GM12878 (cell line): ENCODE measurements around the gene SDK2. TPM values are rescaled to one million over a fixed set of nuclear protein-coding genes. Genes with fewer than 3 reads are reported as not detected.

Source experiments
- ATAC-seq: fragments of 200-7000 bp; cut with Tn5 transposase; 3 replicates; pipeline ENCODE4 v1.9.1; 2020; ENCODE audit warnings: mild to moderate bottlenecking, moderate library complexity
- BruUV-seq: library from RNA; stranded (reverse); fragments of 400-500 nt; replicated peaks from 2 replicates; lab custom pipeline; 2021; lab: Mats Ljungman, UMichigan
- CTCF ChIA-PET: fragments of 300-600 bp; sonication (Branson Sonifier 250); formaldehyde crosslinking; extraction: SDS; loops from one replicate; lab custom pipeline; 2021; ENCODE audit warnings: inconsistent platforms; lab: Yijun Ruan, JAX
- POLR2A ChIA-PET: fragments of 350-600 bp; formaldehyde crosslinking; extraction: SDS; loops from one replicate; lab custom pipeline; 2021; ENCODE audit warnings: inconsistent platforms; lab: Charles Lee
- RAD21 ChIA-PET: fragments of 300-600 bp; sonication (Branson Sonifier 250); formaldehyde crosslinking; loops from one replicate; lab custom pipeline; 2023; ENCODE audit warnings: antibody characterized with exemption; ENCODE audit not compliant: unreplicated experiment; lab: Charles Lee
- SMC1A ChIA-PET: fragments of 300-600 bp; sonication (Branson Sonifier 250); formaldehyde crosslinking; loops from one replicate; lab custom pipeline; 2023; ENCODE audit not compliant: unreplicated experiment, uncharacterized antibody; lab: Charles Lee
- DNase-seq: peaks from one replicate; pipeline ENCODE4 v3.0.0-alpha.2; 2011; ENCODE audit warnings: low read depth, low spot score
- FAIRE-seq: peaks from 3 replicates; lab custom pipeline; 2011; peaks lifted over from hg19 to GRCh38; lab: Jason Lieb, UNC
- H2AFZ ChIP-seq: 2 replicates; pipeline ENCODE4 v1.6.0; 2011; ENCODE audit warnings: low read depth, low read length, control low read depth; ENCODE audit not compliant: control insufficient read depth
- H3K27ac ChIP-seq: 2 replicates; pipeline ENCODE4 v1.5.1; 2011; ENCODE audit warnings: control low read depth; ENCODE audit not compliant: control insufficient read depth, insufficient read depth
- H3K27me3 ChIP-seq, 2 experiments: replicated peaks in 1 of 2; 2 replicates each; pipeline versions ENCODE4 v1.6.0 to v1.6.1; 2011; ENCODE audit warnings: low read length in 1 of 2; ENCODE audit not compliant: control insufficient read depth in 2 of 2, insufficient read depth in 2 of 2
- H3K36me3 ChIP-seq, 2 experiments: 2 replicates each; pipeline ENCODE4 v1.5.1; 2011; ENCODE audit warnings: low read length in 1 of 2; ENCODE audit not compliant: control insufficient read depth in 2 of 2, insufficient read depth in 2 of 2
- H3K4me1 ChIP-seq: 2 replicates; pipeline ENCODE4 v1.6.1; 2011; ENCODE audit warnings: mild to moderate bottlenecking, low read length, moderate library complexity, mixed read lengths; ENCODE audit not compliant: control insufficient read depth, insufficient read depth
- H3K4me2 ChIP-seq: 2 replicates; pipeline ENCODE4 v1.6.0; 2011; ENCODE audit warnings: control low read depth; ENCODE audit not compliant: control insufficient read depth, insufficient read depth
- H3K4me3 ChIP-seq: fragments of 200-600 bp; sonication (generic); 2 replicates; pipeline ENCODE4 v1.5.1; 2016
- H3K79me2 ChIP-seq: 2 replicates; pipeline ENCODE4 v1.6.0; 2011; ENCODE audit warnings: low read length; ENCODE audit not compliant: control insufficient read depth, insufficient read depth
- H3K9ac ChIP-seq: 2 replicates; pipeline ENCODE4 v1.8.0; 2011; ENCODE audit warnings: low read length, control low read depth, mixed read lengths; ENCODE audit not compliant: control insufficient read depth, insufficient read depth
- H3K9me3 ChIP-seq: replicated peaks from 3 replicates; pipeline ENCODE4 v1.5.1; 2011; ENCODE audit warnings: mild to moderate bottlenecking, low read length; ENCODE audit not compliant: control insufficient read depth, insufficient read depth
- H4K20me1 ChIP-seq: 2 replicates; pipeline ENCODE4 v1.6.0; 2011; ENCODE audit not compliant: control insufficient read depth, insufficient read depth
- BHLHE40 ChIP-seq, 2 experiments: fragments of 450-650 bp in 1 of 2; IDR thresholded peaks; 2 replicates each; pipeline ENCODE4 v1.6.1; 2011 to 2017; ENCODE audit warnings: low read depth in 2 of 2, borderline replicate concordance in 1 of 2, improper control_type of control experiment in 1 of 2, low read length in 1 of 2, mild to moderate bottlenecking in 1 of 2
- CREM ChIP-seq: IDR thresholded peaks from 2 replicates; pipeline ENCODE4 v1.6.1; 2014; ENCODE audit warnings: antibody characterized with exemption, low read depth
- DPF2 ChIP-seq: fragments of 450-650 bp; IDR thresholded peaks from 2 replicates; pipeline ENCODE4 v1.6.1; 2017; ENCODE audit warnings: mild to moderate bottlenecking
- EZH2 ChIP-seq: IDR thresholded peaks from 2 replicates; pipeline ENCODE4 v1.6.1; 2012; ENCODE audit warnings: low read depth, mild to moderate bottlenecking, control low read depth, inconsistent platforms, low read length, borderline replicate concordance; ENCODE audit not compliant: control insufficient read depth
- FOXK2 ChIP-seq: fragments of 450-650 bp; IDR thresholded peaks from 2 replicates; pipeline ENCODE4 v1.6.1; 2017; ENCODE audit warnings: mild to moderate bottlenecking, moderate library complexity
- JUND ChIP-seq: IDR thresholded peaks from 2 replicates; pipeline ENCODE4 v1.6.1; 2012; ENCODE audit warnings: low read depth, mild to moderate bottlenecking, low read length, improper control_type of control experiment, moderate library complexity
- NR2C1 ChIP-seq: fragments of 450-650 bp; IDR thresholded peaks from 2 replicates; pipeline ENCODE4 v1.6.1; 2017; ENCODE audit warnings: antibody characterized with exemption, mild to moderate bottlenecking, moderate library complexity
- NRF1 ChIP-seq: conservative IDR thresholded peaks from 2 replicates; pipeline ENCODE4 v1.6.1; 2011; ENCODE audit warnings: mild to moderate bottlenecking, low read depth, low read length, improper control_type of control experiment
- PKNOX1 ChIP-seq: fragments of 450-650 bp; IDR thresholded peaks from 2 replicates; pipeline ENCODE4 v1.6.1; 2016; ENCODE audit warnings: mild to moderate bottlenecking
- SKIL ChIP-seq: fragments of 450-650 bp; IDR thresholded peaks from 2 replicates; pipeline ENCODE4 v1.6.1; 2017; ENCODE audit warnings: mild to moderate bottlenecking, low read depth, inconsistent platforms; ENCODE audit not compliant: poor library complexity, severe bottlenecking
- SMC3 ChIP-seq: IDR thresholded peaks from 2 replicates; pipeline ENCODE4 v1.6.1; 2011; ENCODE audit warnings: low read length, improper control_type of control experiment, borderline replicate concordance
- SP1 ChIP-seq: IDR thresholded peaks from one replicate; pipeline ENCODE4 v1.6.1; 2011; ENCODE audit warnings: low read depth, low read length
- WGBS: methylation state at CpG from one replicate; pipeline ENCODE4 v1.1.6; 2016; ENCODE audit warnings: low lambda C conversion rate; ENCODE audit not compliant: insufficient replicate concordance, insufficient coverage; ENCODE audit errors: missing lambda C conversion rate; 5-methylcytosine and 5-hydroxymethylcytosine counted together
- in situ Hi-C: fragments of 300-500 bp; cut with MboI; formaldehyde crosslinking; loops from 9 replicates; pipeline ENCODE4 v1.14.3; 2018; ENCODE audit warnings: mixed read lengths
- intact Hi-C: fragments of 100-400 bp; cut with micrococcal nuclease; formaldehyde crosslinking; loops from one replicate; pipeline ENCODE4 v1.14.2; 2022; ENCODE audit not compliant: unreplicated experiment
- polyA plus RNA-seq, 11 experiments: library from polyadenylated mRNA; depleted of rRNA in 4 of 11; unstranded in 6 of 11; stranded (reverse) in 5 of 11; fragments of >200 nt; fragmentation: Nextera tagmentation in 4 of 11; fragmentation: Illumina TruSeq in 1 of 11; extraction: Ambion mirVana in 4 of 11; extraction: Trizol in 1 of 11; gene quantifications; 1 replicate in 1 of 11; 2 replicates in 10 of 11; pipeline versions ENCODE4 v1.2.1 to v1.2.3, GENCODE V29; 2011 to 2016; ENCODE audit warnings: inconsistent platforms in 2 of 11, missing spikeins in 2 of 11, low read depth in 1 of 11
- total RNA-seq, 4 experiments: library from RNA; depleted of rRNA in 3 of 4; stranded (reverse); fragments of >200 nt in 3 of 4; fragmentation: Illumina TruSeq in 1 of 4; extraction: Trizol in 1 of 4; gene quantifications; 2 replicates each; pipeline versions ENCODE4 v1.2.1 to v1.2.3, GENCODE V29; 2013 to 2021

Gene SDK2
- total and polyA plus RNA-seq, 10 of the 15 experiments (the other 5 are each of a cell fraction or from before 2014, with no cell fraction given), result 0.03 to 0.08 (median 0.03) TPM; not detected in 7

- no peak overlapping the region for H3K9ac ChIP-seq
- CTCF ChIA-PET, result interaction anchor here (1.0 to 1.9 kb wide), 2 partner anchors 19 to 46 kb away, joined by 3 to 7 read pairs; no protein-coding TSS in a partner anchor
Observed at GRCh38 chr17:73323409-73324159, 320.7 kb downstream of the SDK2 start.

GRCh38 chr17:73320601-73321264 lies 323.5 kb downstream of the SDK2 start:
- in situ Hi-C loops, result no loop called here
- ChIA-PET POLR2A (interaction anchor here (0.9 kb wide), 1 partner anchor 29 kb away, joined by 6 read pairs; no protein-coding TSS in a partner anchor), SMC1A (interaction anchor here (1.2 kb wide), 1 partner anchor 39 kb away, joined by 3 read pairs; no protein-coding TSS in a partner anchor), RAD21 (interaction anchor here (1.1 kb wide), 1 partner anchor 9 kb away, joined by 3 read pairs; the partner anchor contains the start of gene CDC42EP4), CTCF (interaction anchor here (1.5 to 2.0 kb wide), 2 partner anchors 9 to 21 kb away, joined by 3 to 7 read pairs; partner anchors contain the start of gene CDC42EP4)
- H3K27ac ChIP-seq, result no peak overlapping the region
- FAIRE-seq (no peak), ATAC-seq (no peak), DNase-seq (no peak)
- BruUV-seq, result no TSS peak
- no peaks in the 10 kb centered on the region for H3K36me3 ChIP-seq
- WGBS, result 74% methylated on average over 6 of the region's 6 CpGs
- no peak overlapping the region for H3K9ac ChIP-seq
- H3K4me1 ChIP-seq, result peaks cover 12% of the 10 kb centered on the region
- H3K4me3 ChIP-seq, result no peak overlapping the region
- no peaks in the 10 kb centered on the region for H4K20me1 ChIP-seq
- H3K79me2 ChIP-seq, result no peaks in the 10 kb centered on the region
- H2AFZ ChIP-seq, result no peak overlapping the region
- no peak overlapping the region for H3K4me2 ChIP-seq
- intact Hi-C loops, result no loop called here
- H3K9me3 ChIP-seq, result no peaks in the 10 kb centered on the region
- no peaks in the 10 kb centered on the region for H3K27me3 ChIP-seq
- TF ChIP-seq SKIL (no peak), SMC3 (no peak), SP1 (no peak), FOXK2 (no peak), PKNOX1 (no peak), CREM (no peak)

More at GRCh38 chr17:73323409-73324159, 320.7 kb downstream of the SDK2 start:
- H3K79me2 ChIP-seq, result no peaks in the 10 kb centered on the region
- ATAC-seq, result peak; percentile 66
- TF ChIP-seq BHLHE40 (IDR thresholded peaks at IDR 0.05; ENCODE audit: borderline replicate concordance in 1 of 2, low read depth in 2 of 2, low read length in 1 of 2), result 0 out of 4 replicates have a peak, but pooled peaks of 1 of the 2 experiments have one; percentile 3
- TF ChIP-seq EZH2, result no peak
- 0 out of 2 replicates have a peak, but pooled peaks have one; percentile 18 for TF ChIP-seq DPF2
- no peak for TF ChIP-seq JUND
- no peak for TF ChIP-seq NRF1
- no peak for TF ChIP-seq NR2C1
- TF ChIP-seq, all 136 proteins: peak for 2
- Histone ChIP-seq H4K20me1 (no peaks in the 10 kb centered on the region), H3K27me3 (no peaks in the 10 kb centered on the region), H3K4me3 (no peak overlapping the region), H3K36me3 (no peaks in the 10 kb centered on the region), H2AFZ (no peak overlapping the region), H3K4me1 (no peaks in the 10 kb centered on the region), H3K9me3 (no peaks in the 10 kb centered on the region), H3K27ac (no peak overlapping the region), H3K4me2 (no peak overlapping the region)
- SMC1A ChIA-PET, result interaction anchor here (1.7 to 2.2 kb wide), 2 partner anchors 10 to 46 kb away, joined by 5 to 6 read pairs; no protein-coding TSS in a partner anchor
- RAD21 ChIA-PET, result interaction anchor here (0.9 kb wide), 1 partner anchor 16 kb away, joined by 3 read pairs; no protein-coding TSS in a partner anchor
- POLR2A ChIA-PET, result interaction anchor here (0.8 to 1.5 kb wide), 3 partner anchors 12 to 18 kb away, joined by 3 to 7 read pairs (median 4); partner anchors contain the start of gene CDC42EP4
- DNase-seq (no peak), FAIRE-seq (no peak)
- no TSS peak for BruUV-seq
- 20% methylated on average over 5 of the region's 5 CpGs for WGBS
- in situ Hi-C loops (no loop called here), intact Hi-C loops (no loop called here)
